Left hindlimb (tissue), 1 donor: Measurements from ENCODE around the gene AHNAK.
"Not testable (repeated sequence)": the region's sequence is repeated elsewhere in the genome, so short reads cannot be mapped to it uniquely, and the experiment has no call there.

ENCODE experiments used
- DNase-seq: peaks from one replicate; pipeline ENCODE4 v3.0.0-alpha.2; 2018

The AHNAK gene

GRCh38 chr11:62546244-62546928 lies at the start of gene AHNAK:
AHNAK (minus strand) TSS chr11:62546806; CDS start chr11:62536098, 10,708 bp downstream.
- peak; percentile 91 for DNase-seq

GRCh38 chr11:62595124-62595523 lies 48.5 kb upstream of the AHNAK start:
- DNase-seq: no peak

- peak; percentile 74 for DNase-seq
Observed at GRCh38 chr11:62593434-62594044, 46.9 kb upstream of the AHNAK start.

GRCh38 chr11:62592989-62593421 lies 46.4 kb upstream of the AHNAK start:
- DNase-seq: no peak

GRCh38 chr11:62592146-62592815 lies 45.7 kb upstream of the AHNAK start:
- DNase-seq: no peak

- DNase-seq: peak; percentile 97
Observed at GRCh38 chr11:62591448-62592145, 45.0 kb upstream of the AHNAK start, which contains the start of gene TUT1. TUT1 (minus strand) TSS chr11:62591523; CDS start chr11:62591485, 38 bp downstream.

- no peak for DNase-seq
Observed at GRCh38 chr11:62588966-62589637, 42.5 kb upstream of the AHNAK start.

GRCh38 chr11:62585356-62585755 lies 38.8 kb upstream of the AHNAK start:
- not testable (repeated sequence) for DNase-seq

GRCh38 chr11:62581735-62582134 lies 35.1 kb upstream of the AHNAK start:
- DNase-seq: not testable (repeated sequence)

- no peak for DNase-seq
Observed at GRCh38 chr11:62580959-62581715, 34.5 kb upstream of the AHNAK start.

- DNase-seq: no peak
Observed at GRCh38 chr11:62579252-62579651, 32.6 kb upstream of the AHNAK start.

- DNase-seq: no peak
Observed at GRCh38 chr11:62578541-62578940, 31.9 kb upstream of the AHNAK start.

- DNase-seq: no peak
Observed at GRCh38 chr11:62577046-62577714, 30.6 kb upstream of the AHNAK start.

GRCh38 chr11:62575837-62576236 lies 29.2 kb upstream of the AHNAK start:
- no peak for DNase-seq

GRCh38 chr11:62575156-62575555 lies 28.6 kb upstream of the AHNAK start:
- DNase-seq: no peak

GRCh38 chr11:62574363-62575071 lies 27.9 kb upstream of the AHNAK start:
- DNase-seq: peak; percentile 69

GRCh38 chr11:62573592-62574362 lies 27.2 kb upstream of the AHNAK start, which contains the start of gene EEF1G:
EEF1G (minus strand) TSS chr11:62573891; CDS start chr11:62573842, 49 bp downstream.
- DNase-seq: peak; percentile 100

GRCh38 chr11:62573006-62573591 lies 26.5 kb upstream of the AHNAK start:
- DNase-seq: no peak

GRCh38 chr11:62572431-62572830 lies 25.8 kb upstream of the AHNAK start:
- DNase-seq: no peak
